Adipocyte (in vitro differentiated cells): ENCODE measurements around the gene MAD1L1.
A peak's percentile ranks its signal among the peaks of the same experiment; 100 is the strongest.

Experiments
- DNase-seq: peaks from one replicate; pipeline ENCODE4 v3.0.0-alpha.2; 2015; ENCODE audit warnings: low read depth
- H3K27me3 ChIP-seq: replicated peaks from 2 replicates; pipeline ENCODE4 v1.7.0; 2013; ENCODE audit warnings: mild to moderate bottlenecking, low read length, moderate library complexity; ENCODE audit not compliant: control insufficient read depth, insufficient read depth
- H3K36me3 ChIP-seq: 2 replicates; pipeline ENCODE4 v1.7.0; 2013; ENCODE audit warnings: low read length, mild to moderate bottlenecking, moderate library complexity; ENCODE audit not compliant: control insufficient read depth, insufficient read depth, severe bottlenecking
- H3K4me1 ChIP-seq: 2 replicates; pipeline ENCODE4 v1.7.0; 2013; ENCODE audit warnings: mild to moderate bottlenecking, low read length, moderate library complexity; ENCODE audit not compliant: control insufficient read depth, insufficient read depth
- H3K4me3 ChIP-seq: 2 replicates; pipeline ENCODE4 v1.7.0; 2013; ENCODE audit warnings: mild to moderate bottlenecking, low read length, moderate library complexity
- H3K9ac ChIP-seq: 2 replicates; pipeline ENCODE4 v1.7.0; 2013; ENCODE audit warnings: mild to moderate bottlenecking, low read length, moderate library complexity
- H3K9me3 ChIP-seq: 2 replicates; pipeline ENCODE4 v1.7.0; 2013; ENCODE audit warnings: mild to moderate bottlenecking, low read length, moderate library complexity; ENCODE audit not compliant: control insufficient read depth

The MAD1L1 gene

GRCh38 chr7:2107386-2108070 is 125.2 kb downstream of the MAD1L1 start:
- no peaks in the 10 kb centered on the region for H3K36me3 ChIP-seq
- peaks cover 36% of the 10 kb centered on the region for H3K4me1 ChIP-seq
- no peak overlapping the region for H3K9ac ChIP-seq
- no peak overlapping the region for H3K4me3 ChIP-seq
- no peak for DNase-seq
- no peaks in the 10 kb centered on the region for H3K27me3 ChIP-seq
- no peaks in the 10 kb centered on the region for H3K9me3 ChIP-seq

GRCh38 chr7:2106924-2107323 is 125.8 kb downstream of the MAD1L1 start:
- Histone ChIP-seq H3K4me1 (peaks cover 36% of the 10 kb centered on the region), H3K36me3 (no peaks in the 10 kb centered on the region), H3K9ac (no peak overlapping the region), H3K4me3 (no peak overlapping the region), H3K27me3 (no peaks in the 10 kb centered on the region), H3K9me3 (no peaks in the 10 kb centered on the region)
- no peak for DNase-seq

GRCh38 chr7:2106440-2106839 is 126.3 kb downstream of the MAD1L1 start:
- Histone ChIP-seq H3K9me3 (no peaks in the 10 kb centered on the region), H3K4me3 (no peak overlapping the region), H3K9ac (no peak overlapping the region), H3K27me3 (no peaks in the 10 kb centered on the region), H3K4me1 (peaks cover 35% of the 10 kb centered on the region), H3K36me3 (no peaks in the 10 kb centered on the region)
- DNase-seq, result no peak

- Histone ChIP-seq H3K9ac (no peak overlapping the region), H3K27me3 (no peaks in the 10 kb centered on the region), H3K4me3 (no peak overlapping the region), H3K4me1 (peaks cover 30% of the 10 kb centered on the region), H3K36me3 (no peaks in the 10 kb centered on the region), H3K9me3 (no peaks in the 10 kb centered on the region)
- DNase-seq, result no peak
Observed at GRCh38 chr7:2105917-2106316, 126.8 kb downstream of the MAD1L1 start.

GRCh38 chr7:2105280-2105679 is 127.5 kb downstream of the MAD1L1 start:
- Histone ChIP-seq H3K9me3 (no peaks in the 10 kb centered on the region), H3K36me3 (no peaks in the 10 kb centered on the region), H3K4me3 (no peak overlapping the region), H3K27me3 (no peaks in the 10 kb centered on the region), H3K9ac (no peak overlapping the region), H3K4me1 (peaks cover 25% of the 10 kb centered on the region)
- no peak for DNase-seq

GRCh38 chr7:2104716-2105115 is 128.0 kb downstream of the MAD1L1 start:
- H3K4me3 ChIP-seq, result no peak overlapping the region
- no peaks in the 10 kb centered on the region for H3K27me3 ChIP-seq
- H3K9me3 ChIP-seq, result no peaks in the 10 kb centered on the region
- peak overlapping the region; percentile 35 for H3K9ac ChIP-seq
- no peaks in the 10 kb centered on the region for H3K36me3 ChIP-seq
- DNase-seq, result no peak
- H3K4me1 ChIP-seq, result peaks cover 25% of the 10 kb centered on the region

GRCh38 chr7:2104107-2104710 is 128.5 kb downstream of the MAD1L1 start:
- Histone ChIP-seq H3K27me3 (no peaks in the 10 kb centered on the region), H3K9ac (peak overlapping the region; percentile 73), H3K4me3 (peak overlapping the region; percentile 15), H3K4me1 (peaks cover 30% of the 10 kb centered on the region), H3K9me3 (no peaks in the 10 kb centered on the region), H3K36me3 (no peaks in the 10 kb centered on the region)
- DNase-seq, result peak; percentile 95

- H3K36me3 ChIP-seq, result no peaks in the 10 kb centered on the region
- H3K9ac ChIP-seq, result peak overlapping the region; percentile 73
- DNase-seq, result no peak
- no peaks in the 10 kb centered on the region for H3K27me3 ChIP-seq
- no peaks in the 10 kb centered on the region for H3K9me3 ChIP-seq
- peak overlapping the region; percentile 15 for H3K4me3 ChIP-seq
- peaks cover 33% of the 10 kb centered on the region for H3K4me1 ChIP-seq
Observed at GRCh38 chr7:2103071-2103898, 129.5 kb downstream of the MAD1L1 start.

- Histone ChIP-seq H3K9ac (no peak overlapping the region), H3K4me1 (peaks cover 33% of the 10 kb centered on the region), H3K27me3 (no peaks in the 10 kb centered on the region)
Observed at GRCh38 chr7:2102375-2102723, 130.4 kb downstream of the MAD1L1 start.

GRCh38 chr7:2101630-2102374 is 130.9 kb downstream of the MAD1L1 start:
- Histone ChIP-seq H3K36me3 (no peaks in the 10 kb centered on the region), H3K9me3 (no peaks in the 10 kb centered on the region), H3K9ac (no peak overlapping the region), H3K27me3 (no peaks in the 10 kb centered on the region), H3K4me3 (no peak overlapping the region), H3K4me1 (peaks cover 33% of the 10 kb centered on the region)
- DNase-seq, result no peak

More at GRCh38 chr7:2102375-2102723, 130.4 kb downstream of the MAD1L1 start:
- Histone ChIP-seq H3K4me3 (no peak overlapping the region), H3K9me3 (no peaks in the 10 kb centered on the region), H3K36me3 (no peaks in the 10 kb centered on the region)
- DNase-seq, result no peak
